ENCODE measurements around the gene FXYD6.

The FXYD6 gene

GRCh38 chr11:117871160-117871559 lies 5.3 kb downstream of the FXYD6 start:
- H3K4me1 ChIP-seq (ENCODE audit: control insufficient read depth in 1 of 2, insufficient read depth in 1 of 2, low read depth in 1 of 2, low read length in 1 of 2), result peaks cover 5 to 14% of the 10 kb centered on the region in 2 experiments
- no peak overlapping the region for H3K4me3 ChIP-seq (ENCODE audit: low read depth in 1 of 2, low read length in 1 of 2)
- H3K27ac ChIP-seq, result no peak overlapping the region
- no peaks in the 10 kb centered on the region for H3K36me3 ChIP-seq
- no peak for TF ChIP-seq CTCF (IDR thresholded peaks at IDR 0.05)
- H3K9me3 ChIP-seq, result no peaks in the 10 kb centered on the region
- H3K27me3 ChIP-seq, result peaks cover 44% of the 10 kb centered on the region

- Histone ChIP-seq H3K9me3 (no peaks in the 10 kb centered on the region), H3K27ac (no peak overlapping the region), H3K4me1 (ENCODE audit: control insufficient read depth in 1 of 2, insufficient read depth in 1 of 2, low read depth in 1 of 2, low read length in 1 of 2) (peaks cover 5 to 14% of the 10 kb centered on the region in 2 experiments), H3K4me3 (ENCODE audit: low read depth in 1 of 2, low read length in 1 of 2) (no peak overlapping the region), H3K27me3 (peaks cover 37% of the 10 kb centered on the region), H3K36me3 (no peaks in the 10 kb centered on the region)
- no peak for TF ChIP-seq CTCF (IDR thresholded peaks at IDR 0.05)
Measured at GRCh38 chr11:117870103-117870952, 6.1 kb downstream of the FXYD6 start.

GRCh38 chr11:117869604-117870003 lies 6.9 kb downstream of the FXYD6 start:
- Histone ChIP-seq H3K9me3 (no peaks in the 10 kb centered on the region), H3K4me1 (ENCODE audit: control insufficient read depth in 1 of 2, insufficient read depth in 1 of 2, low read depth in 1 of 2, low read length in 1 of 2) (peaks cover 4 to 13% of the 10 kb centered on the region in 2 experiments), H3K36me3 (no peaks in the 10 kb centered on the region), H3K27me3 (peaks cover 31% of the 10 kb centered on the region), H3K27ac (no peak overlapping the region), H3K4me3 (ENCODE audit: low read depth in 1 of 2, low read length in 1 of 2) (no peak overlapping the region)
- TF ChIP-seq CTCF (IDR thresholded peaks at IDR 0.05), result no peak

- Histone ChIP-seq H3K4me3 (ENCODE audit: low read depth in 1 of 2, low read length in 1 of 2) (no peak overlapping the region), H3K9me3 (no peaks in the 10 kb centered on the region), H3K27me3 (peaks cover 25% of the 10 kb centered on the region), H3K4me1 (ENCODE audit: control insufficient read depth in 1 of 2, insufficient read depth in 1 of 2, low read depth in 1 of 2, low read length in 1 of 2) (peaks cover 0 to 7% of the 10 kb centered on the region in 2 experiments), H3K36me3 (no peaks in the 10 kb centered on the region), H3K27ac (no peak overlapping the region)
- no peak for TF ChIP-seq CTCF (IDR thresholded peaks at IDR 0.05)
Measured at GRCh38 chr11:117868815-117869561, 7.5 kb downstream of the FXYD6 start.

GRCh38 chr11:117868088-117868487 lies 8.4 kb downstream of the FXYD6 start:
- Histone ChIP-seq H3K4me3 (ENCODE audit: low read depth in 1 of 2, low read length in 1 of 2) (no peak overlapping the region), H3K9me3 (no peaks in the 10 kb centered on the region), H3K4me1 (ENCODE audit: control insufficient read depth in 1 of 2, insufficient read depth in 1 of 2, low read depth in 1 of 2, low read length in 1 of 2) (peaks cover 0 to 2% of the 10 kb centered on the region in 2 experiments), H3K27ac (no peak overlapping the region), H3K27me3 (peaks cover 16% of the 10 kb centered on the region), H3K36me3 (no peaks in the 10 kb centered on the region)
- no peak for TF ChIP-seq CTCF (IDR thresholded peaks at IDR 0.05)
